B cell (primary cell): ENCODE data around the gene UBA5.

ENCODE experiments used
- EZH2 ChIP-seq: IDR thresholded peaks from 2 replicates; pipeline ENCODE4 v1.6.1; 2012; ENCODE audit warnings: borderline replicate concordance, low read depth, mild to moderate bottlenecking, moderate library complexity, low read length; ENCODE audit not compliant: insufficient read depth, poor library complexity, severe bottlenecking
- TF ChIP-seq, protein P1 (sequence below): fragments of 200-600 bp; IDR thresholded peaks from one replicate; pipeline ENCODE4 v1.8.0; 2022; ENCODE audit warnings: antibody characterized with exemption, mild to moderate bottlenecking

DNA sequence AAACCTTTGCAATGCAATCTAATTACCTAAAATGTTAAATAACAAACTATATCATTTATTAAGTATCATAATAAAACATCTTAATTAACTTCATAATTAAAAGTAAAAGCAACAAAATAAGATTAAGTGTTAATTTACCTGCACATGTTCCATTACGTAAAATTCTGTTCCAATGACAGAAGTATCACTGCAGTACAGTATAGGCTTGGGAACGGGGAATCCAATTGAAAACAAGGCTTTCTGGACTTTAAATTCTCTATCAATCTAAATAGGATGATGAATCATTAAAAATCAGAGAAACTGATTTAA, 17.6 kb upstream of the UBA5 start:
- TF ChIP-seq, protein P1, sequence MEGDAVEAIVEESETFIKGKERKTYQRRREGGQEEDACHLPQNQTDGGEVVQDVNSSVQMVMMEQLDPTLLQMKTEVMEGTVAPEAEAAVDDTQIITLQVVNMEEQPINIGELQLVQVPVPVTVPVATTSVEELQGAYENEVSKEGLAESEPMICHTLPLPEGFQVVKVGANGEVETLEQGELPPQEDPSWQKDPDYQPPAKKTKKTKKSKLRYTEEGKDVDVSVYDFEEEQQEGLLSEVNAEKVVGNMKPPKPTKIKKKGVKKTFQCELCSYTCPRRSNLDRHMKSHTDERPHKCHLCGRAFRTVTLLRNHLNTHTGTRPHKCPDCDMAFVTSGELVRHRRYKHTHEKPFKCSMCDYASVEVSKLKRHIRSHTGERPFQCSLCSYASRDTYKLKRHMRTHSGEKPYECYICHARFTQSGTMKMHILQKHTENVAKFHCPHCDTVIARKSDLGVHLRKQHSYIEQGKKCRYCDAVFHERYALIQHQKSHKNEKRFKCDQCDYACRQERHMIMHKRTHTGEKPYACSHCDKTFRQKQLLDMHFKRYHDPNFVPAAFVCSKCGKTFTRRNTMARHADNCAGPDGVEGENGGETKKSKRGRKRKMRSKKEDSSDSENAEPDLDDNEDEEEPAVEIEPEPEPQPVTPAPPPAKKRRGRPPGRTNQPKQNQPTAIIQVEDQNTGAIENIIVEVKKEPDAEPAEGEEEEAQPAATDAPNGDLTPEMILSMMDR: peak; percentile 41
- TF ChIP-seq EZH2: no peak
